AG08395 (cell line): ENCODE measurements around the gene OLFML1.

ENCODE experiments used
- DNase-seq: peaks from one replicate; pipeline ENCODE4 v3.0.0; 2012; ENCODE audit warnings: mixed read lengths, low spot score

OLFML1 gene

DNA sequence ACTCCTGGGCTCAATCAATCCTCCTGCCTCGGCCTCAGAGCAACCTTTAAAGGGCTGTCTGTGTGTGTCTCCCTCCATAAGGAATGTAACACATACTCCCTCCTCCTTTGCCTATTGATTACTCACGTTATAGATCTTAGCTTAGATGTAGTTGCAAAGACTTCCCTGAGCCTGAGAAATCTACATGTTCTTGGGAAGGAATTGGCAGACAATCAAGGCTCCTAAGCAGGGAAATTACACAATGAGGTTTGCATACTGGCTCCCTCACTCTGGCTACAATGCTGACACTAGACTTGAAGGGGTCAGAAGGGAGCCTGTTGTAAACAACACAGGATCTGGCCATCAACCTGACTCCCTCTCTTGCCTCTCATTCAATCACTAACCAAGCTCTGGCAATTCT is 5.2 kb upstream of the OLFML1 start:
- peak; percentile 13 for DNase-seq

GRCh38 chr11:7484131-7484530 is 1.2 kb upstream of the OLFML1 start:
- DNase-seq, result no peak

- DNase-seq, result no peak
Observed at GRCh38 chr11:7484645-7485044, 661 bp upstream of the OLFML1 start.

DNA sequence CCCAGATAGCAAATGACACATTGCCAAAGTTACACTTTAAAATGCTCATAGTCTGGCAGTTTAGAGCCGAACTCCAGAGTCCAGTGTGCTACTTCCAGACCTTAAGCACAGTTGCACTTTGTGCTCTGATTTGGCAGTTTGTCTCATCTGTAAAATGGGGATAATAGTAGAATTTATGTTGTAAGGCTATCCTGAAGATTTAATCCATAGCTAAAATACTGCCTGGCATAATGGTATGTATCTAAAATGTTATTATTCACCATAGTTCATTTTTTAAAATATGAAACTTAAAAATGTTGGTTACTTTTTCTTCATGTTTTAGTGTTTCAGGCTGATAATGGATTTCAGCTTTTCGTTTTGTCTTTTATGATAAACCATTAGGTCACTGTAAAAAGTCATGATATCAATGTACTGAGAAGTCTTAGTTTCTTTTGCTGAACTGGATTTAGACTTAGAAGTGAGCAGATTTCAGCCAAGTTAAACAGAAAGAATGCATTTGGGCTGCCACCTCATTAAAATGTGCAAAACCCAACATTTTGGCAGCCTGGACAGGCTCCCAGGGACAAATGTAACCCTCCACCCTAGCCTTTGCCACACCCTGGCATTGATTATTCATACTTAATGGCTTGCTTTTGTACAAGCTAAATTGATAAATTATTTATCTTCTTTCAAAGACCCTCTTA is 933 bp downstream of the OLFML1 start:
- DNase-seq, result no peak

GRCh38 chr11:7486781-7487140 is 1.5 kb downstream of the OLFML1 start:
- peak; percentile 56 for DNase-seq

- DNase-seq, result no peak
Observed at GRCh38 chr11:7487360-7487759, 2.1 kb downstream of the OLFML1 start.

GRCh38 chr11:7488681-7489080 is 3.4 kb downstream of the OLFML1 start:
- DNase-seq, result no peak

GRCh38 chr11:7489376-7489775 is 4.1 kb downstream of the OLFML1 start:
- DNase-seq, result no peak

- DNase-seq, result peak; percentile 90
Observed at GRCh38 chr11:7490054-7490453, 4.7 kb downstream of the OLFML1 start.

DNA sequence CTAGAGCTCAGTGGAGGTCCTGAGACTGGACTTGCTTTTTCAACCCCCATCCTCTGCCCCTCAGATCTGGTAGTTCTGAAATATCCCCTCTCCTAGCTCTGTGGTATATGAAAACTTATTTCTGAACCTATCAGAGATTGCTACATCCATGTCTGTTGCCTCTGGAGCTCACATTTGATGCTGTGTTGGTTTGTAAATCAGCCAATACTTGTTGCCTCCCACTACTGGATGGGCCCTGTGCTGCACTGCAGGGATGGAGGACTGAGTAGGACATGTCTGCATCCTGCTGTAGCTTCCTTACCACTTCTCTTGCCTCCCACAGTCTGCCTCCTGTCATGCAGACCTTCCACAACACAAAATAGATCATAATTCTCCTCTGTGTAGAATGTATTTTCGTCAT is 5.2 kb downstream of the OLFML1 start:
- DNase-seq, result peak; percentile 63

DNA sequence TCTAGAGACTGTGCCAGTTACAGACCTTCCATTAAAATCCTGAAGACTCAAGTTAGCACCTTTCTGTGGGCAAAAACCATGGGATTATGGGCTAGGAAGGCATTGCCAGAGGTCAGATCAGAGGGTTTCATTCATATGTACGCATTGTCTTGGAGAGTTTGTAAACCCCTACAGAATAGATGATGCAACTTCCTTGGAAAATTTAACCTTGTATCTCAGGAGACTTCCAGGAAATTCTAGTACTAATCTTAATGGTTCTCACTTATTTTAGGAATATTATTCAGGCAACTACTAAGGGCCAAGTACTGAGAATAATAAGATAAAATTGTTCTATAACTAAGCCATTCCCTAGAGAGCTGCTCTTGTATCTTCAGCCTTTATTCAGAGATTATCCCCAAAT is 6.9 kb downstream of the OLFML1 start:
- no peak for DNase-seq

- no peak for DNase-seq
Observed at GRCh38 chr11:7493670-7494069, 8.4 kb downstream of the OLFML1 start.

DNA sequence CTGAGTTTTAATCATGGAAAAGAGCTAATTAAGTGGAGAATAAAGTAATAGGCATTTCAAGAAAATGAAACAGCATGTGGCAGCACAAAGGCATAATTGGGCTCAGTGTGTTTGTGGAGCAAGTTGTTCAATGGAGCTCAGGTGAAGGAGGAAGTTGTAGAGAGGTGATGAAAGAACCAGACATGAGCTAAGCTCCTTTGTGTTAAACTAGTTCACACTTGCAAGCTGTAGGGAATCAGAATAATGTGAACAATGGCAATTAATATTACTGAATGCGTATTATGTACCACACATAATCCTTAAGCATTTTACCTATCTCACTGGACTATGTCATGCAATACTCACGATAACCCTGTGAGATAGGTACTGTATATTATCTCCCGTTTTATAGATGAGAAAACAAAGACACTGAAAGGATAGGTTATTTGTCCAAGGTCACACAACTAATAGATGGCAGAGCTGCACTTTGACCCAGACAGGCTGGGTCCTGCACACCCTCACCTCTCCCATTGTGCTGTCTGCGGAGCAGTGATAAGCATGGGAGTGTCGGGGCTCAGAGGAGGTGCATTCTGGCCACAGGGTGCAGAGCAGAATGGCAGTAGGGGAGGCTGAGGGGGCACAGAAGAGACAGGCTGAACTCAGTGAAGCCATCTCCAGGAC is 8.9 kb downstream of the OLFML1 start:
- no peak for DNase-seq

DNA sequence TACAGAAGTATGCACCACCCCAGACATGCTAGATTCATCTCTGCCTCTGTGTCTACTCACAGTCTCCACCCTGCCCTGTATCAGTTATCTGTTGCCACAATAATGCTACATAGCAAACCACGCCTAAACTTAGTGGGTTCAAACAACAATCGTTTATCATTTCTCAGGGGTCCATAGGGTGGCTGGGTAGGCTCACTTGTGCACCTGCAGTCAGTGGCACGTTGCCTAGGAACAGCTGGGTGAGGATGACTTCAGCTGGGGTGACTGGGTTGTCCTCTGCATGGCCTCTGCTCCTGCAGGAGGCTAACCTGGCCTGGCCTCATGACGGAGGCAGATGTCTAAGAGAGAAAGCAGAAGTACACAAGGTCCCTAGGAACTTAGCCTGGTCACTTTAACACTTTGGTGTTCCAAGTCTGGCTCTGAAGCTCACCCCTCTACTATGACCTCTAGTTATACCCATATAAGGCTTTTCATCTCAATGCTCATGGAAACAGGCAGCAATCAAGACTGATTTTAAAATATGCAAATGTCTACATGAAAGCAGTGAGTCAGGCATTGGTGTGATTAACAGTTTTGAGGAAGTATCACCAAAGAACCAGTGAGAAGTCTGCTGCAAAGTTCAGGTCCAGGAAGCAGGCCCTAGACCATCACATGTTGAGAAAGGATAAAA is 10.7 kb downstream of the OLFML1 start:
- no peak for DNase-seq

DNA sequence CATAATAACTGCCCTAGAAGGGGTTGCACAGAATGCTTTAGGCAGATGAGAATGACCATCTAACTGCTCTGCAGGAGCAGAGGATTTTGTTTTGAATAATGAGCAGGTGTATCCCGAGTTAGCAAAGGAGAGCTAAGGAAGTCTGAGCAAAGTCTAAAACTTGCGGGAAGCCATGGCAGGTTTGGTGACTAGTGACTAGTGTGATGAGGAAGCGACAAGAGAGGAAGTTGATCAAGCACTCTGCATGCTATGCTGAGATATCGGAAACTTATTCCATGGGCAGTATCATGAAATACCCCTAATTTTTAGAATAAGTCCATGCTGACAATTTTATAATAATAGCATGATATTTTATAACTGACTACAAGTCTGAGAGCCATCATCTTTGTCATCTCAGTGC is 12.9 kb downstream of the OLFML1 start:
- no peak for DNase-seq

DNA sequence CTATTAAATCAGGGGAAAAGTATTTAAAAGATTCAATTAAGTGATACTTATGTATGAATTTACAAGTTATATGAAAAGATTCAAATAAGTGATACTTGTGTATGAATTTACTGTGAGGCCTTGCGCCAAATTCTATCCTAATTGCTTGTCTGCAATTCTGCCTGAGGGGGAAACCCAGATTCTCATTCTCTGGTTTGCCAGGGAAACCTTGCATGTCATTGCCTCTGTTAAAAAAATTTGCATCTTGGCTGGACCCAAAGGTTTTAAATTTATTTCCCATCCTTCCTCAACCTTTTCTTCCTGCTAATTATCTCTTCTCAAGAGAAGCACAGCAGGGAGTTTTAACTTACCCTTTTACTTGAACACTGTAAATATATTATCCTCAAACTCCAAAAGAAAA is 13.8 kb downstream of the OLFML1 start:
- DNase-seq, result no peak

- no peak for DNase-seq
Observed at GRCh38 chr11:7500251-7500650, 14.9 kb downstream of the OLFML1 start.

- DNase-seq, result no peak
Observed at GRCh38 chr11:7501251-7501650, 15.9 kb downstream of the OLFML1 start.

GRCh38 chr11:7501894-7502293 is 16.6 kb downstream of the OLFML1 start:
- no peak for DNase-seq

DNA sequence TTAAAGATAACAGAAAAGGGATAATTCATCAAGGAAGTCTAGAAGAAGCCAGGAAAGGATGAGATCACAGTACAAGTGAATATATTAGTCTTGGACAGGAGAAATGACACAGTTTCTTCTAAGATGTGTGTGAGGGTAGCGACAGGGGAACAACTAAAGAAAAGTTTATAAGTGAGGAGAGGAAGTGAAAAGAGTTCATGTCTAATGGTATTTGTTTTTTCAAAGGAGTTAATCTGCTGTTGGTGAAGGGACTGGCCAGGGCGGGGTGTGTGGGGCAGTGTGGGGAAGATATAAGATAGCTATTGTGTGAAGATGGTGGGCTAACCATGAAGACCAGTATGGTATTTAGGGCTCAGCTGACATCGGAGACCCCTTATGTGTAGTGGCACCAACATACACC is 20.9 kb downstream of the OLFML1 start:
- DNase-seq, result no peak

DNA sequence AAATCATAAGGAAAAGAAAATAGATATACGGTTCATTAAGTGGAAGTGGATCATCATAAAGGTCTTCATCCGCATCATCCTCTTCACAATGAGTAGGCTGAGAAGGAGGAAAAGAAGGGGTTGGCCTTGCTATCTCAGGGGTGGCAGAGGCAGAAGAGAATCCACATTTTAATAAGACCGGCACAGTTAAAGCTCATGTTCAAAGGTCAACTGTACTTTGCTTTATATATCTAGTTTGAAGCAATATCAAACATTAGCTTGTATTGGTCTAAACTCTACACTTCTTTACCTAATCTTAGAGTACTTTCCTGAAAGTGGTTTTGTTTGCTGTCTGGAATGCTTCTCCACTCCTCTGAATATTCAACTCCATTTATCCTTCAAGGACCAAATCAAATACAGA is 22.8 kb downstream of the OLFML1 start:
- no peak for DNase-seq

DNA sequence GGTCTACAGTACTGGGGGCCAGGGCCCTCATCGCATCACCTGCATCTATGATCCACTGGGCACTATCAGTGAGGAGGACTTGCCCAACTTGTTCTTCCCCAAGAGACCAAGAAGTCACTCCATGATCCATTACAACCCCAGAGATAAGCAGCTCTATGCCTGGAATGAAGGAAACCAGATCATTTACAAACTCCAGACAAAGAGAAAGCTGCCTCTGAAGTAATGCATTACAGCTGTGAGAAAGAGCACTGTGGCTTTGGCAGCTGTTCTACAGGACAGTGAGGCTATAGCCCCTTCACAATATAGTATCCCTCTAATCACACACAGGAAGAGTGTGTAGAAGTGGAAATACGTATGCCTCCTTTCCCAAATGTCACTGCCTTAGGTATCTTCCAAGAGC is 24.7 kb downstream of the OLFML1 start:
- DNase-seq, result no peak

GRCh38 chr11:7511401-7511800 is 26.1 kb downstream of the OLFML1 start:
- DNase-seq, result no peak
